ENCODE data around the gene EPSTI1. TPM values are rescaled to one million over a fixed set of nuclear protein-coding genes. Genes with fewer than 3 reads are reported as not detected.

The EPSTI1 gene
- total RNA-seq, 4 donors from 2014 or later = 6.5 to 16.9 (median 11.4) TPM

DNA sequence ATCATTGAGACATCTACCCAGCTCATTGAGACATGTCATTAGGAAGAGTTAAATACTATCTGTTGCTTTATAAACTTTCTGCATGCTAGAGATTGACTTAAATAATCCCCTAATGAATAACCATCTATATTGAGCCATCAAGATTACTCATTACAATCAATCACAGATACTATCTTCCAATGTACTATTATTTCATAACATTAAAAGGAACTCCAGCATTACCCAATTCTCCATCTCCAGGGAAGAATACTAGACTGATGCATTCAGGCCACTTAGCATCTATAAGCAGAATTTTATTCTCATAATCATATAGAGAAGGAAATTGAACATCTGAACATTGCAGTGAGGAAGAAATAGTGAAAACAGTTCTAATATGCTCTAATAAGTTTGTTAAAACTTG lies 8.0 kb downstream of the EPSTI1 start:
- Histone ChIP-seq H3K4me3 (no peak overlapping the region), H3K9me3 (no peaks in the 10 kb centered on the region), H3K27ac (no peak overlapping the region), H3K27me3 (no peaks in the 10 kb centered on the region), H3K36me3 (no peaks in the 10 kb centered on the region), H3K4me1 (no peaks in the 10 kb centered on the region)
- no peak for TF ChIP-seq POLR2A (IDR thresholded peaks at IDR 0.05)
- intact Hi-C loops (cut with DNase I; ENCODE audit: low total_unique reads) = no loop called here
- DNase-seq = no peak

GRCh38 chr13:42981853-42982252 lies 10.2 kb downstream of the EPSTI1 start:
- Histone ChIP-seq H3K36me3 (no peaks in the 10 kb centered on the region), H3K27me3 (no peaks in the 10 kb centered on the region), H3K9me3 (no peaks in the 10 kb centered on the region), H3K4me1 (no peaks in the 10 kb centered on the region), H3K27ac (no peak overlapping the region), H3K4me3 (no peak overlapping the region)
- intact Hi-C loops (cut with DNase I; ENCODE audit: low total_unique reads) = no loop called here
- no peak for DNase-seq
- TF ChIP-seq, protein P1, sequence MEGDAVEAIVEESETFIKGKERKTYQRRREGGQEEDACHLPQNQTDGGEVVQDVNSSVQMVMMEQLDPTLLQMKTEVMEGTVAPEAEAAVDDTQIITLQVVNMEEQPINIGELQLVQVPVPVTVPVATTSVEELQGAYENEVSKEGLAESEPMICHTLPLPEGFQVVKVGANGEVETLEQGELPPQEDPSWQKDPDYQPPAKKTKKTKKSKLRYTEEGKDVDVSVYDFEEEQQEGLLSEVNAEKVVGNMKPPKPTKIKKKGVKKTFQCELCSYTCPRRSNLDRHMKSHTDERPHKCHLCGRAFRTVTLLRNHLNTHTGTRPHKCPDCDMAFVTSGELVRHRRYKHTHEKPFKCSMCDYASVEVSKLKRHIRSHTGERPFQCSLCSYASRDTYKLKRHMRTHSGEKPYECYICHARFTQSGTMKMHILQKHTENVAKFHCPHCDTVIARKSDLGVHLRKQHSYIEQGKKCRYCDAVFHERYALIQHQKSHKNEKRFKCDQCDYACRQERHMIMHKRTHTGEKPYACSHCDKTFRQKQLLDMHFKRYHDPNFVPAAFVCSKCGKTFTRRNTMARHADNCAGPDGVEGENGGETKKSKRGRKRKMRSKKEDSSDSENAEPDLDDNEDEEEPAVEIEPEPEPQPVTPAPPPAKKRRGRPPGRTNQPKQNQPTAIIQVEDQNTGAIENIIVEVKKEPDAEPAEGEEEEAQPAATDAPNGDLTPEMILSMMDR (IDR thresholded peaks at IDR 0.05) = no peak
- no peak for TF ChIP-seq POLR2A (IDR thresholded peaks at IDR 0.05)

DNA sequence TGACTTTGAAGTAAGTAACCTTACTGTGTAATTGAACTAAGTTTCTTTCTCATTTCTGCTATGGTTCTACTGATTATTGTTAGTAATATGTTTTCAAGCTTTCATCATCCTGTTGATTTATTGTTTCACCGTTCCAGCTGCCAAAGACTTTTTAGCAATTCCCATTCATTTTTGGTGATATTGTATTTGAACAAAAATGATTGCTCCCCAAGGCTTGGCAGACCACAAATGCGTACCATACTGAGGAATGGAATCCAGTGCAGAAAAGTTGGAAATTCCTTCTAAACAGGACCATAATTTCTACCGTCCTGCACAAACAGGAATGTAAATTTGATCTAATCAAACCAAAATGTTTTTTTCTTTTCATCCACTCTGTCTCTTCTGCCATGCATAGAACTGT lies 10.7 kb downstream of the EPSTI1 start:
- DNase-seq = no peak
- H3K9me3 ChIP-seq = no peaks in the 10 kb centered on the region
- H3K4me1 ChIP-seq = no peaks in the 10 kb centered on the region
- intact Hi-C loops (cut with DNase I; ENCODE audit: low total_unique reads) = no loop called here
- no peak overlapping the region for H3K27ac ChIP-seq
- no peak overlapping the region for H3K4me3 ChIP-seq
- no peak for TF ChIP-seq POLR2A (IDR thresholded peaks at IDR 0.05)
- TF ChIP-seq, protein P1 (IDR thresholded peaks at IDR 0.05) = no peak
- H3K36me3 ChIP-seq = no peaks in the 10 kb centered on the region
- no peaks in the 10 kb centered on the region for H3K27me3 ChIP-seq

DNA sequence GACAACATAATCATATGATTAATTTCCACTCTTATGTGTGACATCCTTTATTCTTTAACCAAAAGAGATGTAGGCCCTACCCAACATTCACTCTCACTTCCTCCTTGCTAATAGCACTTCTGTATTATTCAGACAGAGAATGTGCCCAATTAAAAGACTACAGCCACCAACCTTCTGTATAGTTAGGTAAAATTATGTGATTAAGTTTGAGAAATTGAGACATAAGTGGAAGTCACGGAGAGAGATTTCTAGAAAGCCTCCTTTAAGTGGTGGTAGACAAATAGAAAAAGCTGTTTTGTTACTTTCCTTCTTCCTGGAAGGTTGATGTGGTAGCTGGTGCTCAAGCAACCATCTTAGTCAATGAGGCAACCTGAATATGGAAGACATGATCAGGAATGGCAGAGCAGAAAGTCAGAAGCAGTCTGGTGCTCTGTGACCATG lies 14.8 kb downstream of the EPSTI1 start:
- intact Hi-C loops (cut with DNase I; ENCODE audit: low total_unique reads) = no loop called here
- Histone ChIP-seq H3K9me3 (no peaks in the 10 kb centered on the region), H3K36me3 (no peaks in the 10 kb centered on the region), H3K4me1 (no peaks in the 10 kb centered on the region), H3K4me3 (no peak overlapping the region), H3K27me3 (no peaks in the 10 kb centered on the region), H3K27ac (no peak overlapping the region)
- no peak for TF ChIP-seq POLR2A (IDR thresholded peaks at IDR 0.05)
- TF ChIP-seq, protein P1 (IDR thresholded peaks at IDR 0.05) = no peak
- DNase-seq = no peak

- H3K27ac ChIP-seq = no peak overlapping the region
- no peak for TF ChIP-seq POLR2A (IDR thresholded peaks at IDR 0.05)
- TF ChIP-seq, protein P1 (IDR thresholded peaks at IDR 0.05) = no peak
- H3K36me3 ChIP-seq = no peaks in the 10 kb centered on the region
- H3K9me3 ChIP-seq = no peaks in the 10 kb centered on the region
- H3K4me3 ChIP-seq = no peak overlapping the region
- no peaks in the 10 kb centered on the region for H3K4me1 ChIP-seq
- no peak for DNase-seq
- H3K27me3 ChIP-seq = no peaks in the 10 kb centered on the region
- intact Hi-C loops (cut with DNase I; ENCODE audit: low total_unique reads) = no loop called here
Measured at GRCh38 chr13:42976066-42976465, 16.0 kb downstream of the EPSTI1 start.

- H3K27me3 ChIP-seq = no peaks in the 10 kb centered on the region
- intact Hi-C loops (cut with DNase I; ENCODE audit: low total_unique reads) = no loop called here
- H3K4me3 ChIP-seq = no peak overlapping the region
- DNase-seq = no peak
- no peaks in the 10 kb centered on the region for H3K36me3 ChIP-seq
- H3K4me1 ChIP-seq = no peaks in the 10 kb centered on the region
- no peaks in the 10 kb centered on the region for H3K9me3 ChIP-seq
- no peak for TF ChIP-seq POLR2A (IDR thresholded peaks at IDR 0.05)
- TF ChIP-seq, protein P1 (IDR thresholded peaks at IDR 0.05) = no peak
- no peak overlapping the region for H3K27ac ChIP-seq
Measured at GRCh38 chr13:42973581-42973980, 18.5 kb downstream of the EPSTI1 start.
